Uterus (tissue), 4 donors: ENCODE data around the gene RC3H1. TPM values are rescaled to one million over a fixed set of nuclear protein-coding genes. Genes with fewer than 3 reads are reported as not detected.

ENCODE experiments used
- DNase-seq, 2 donors: peaks; one replicate each; pipeline ENCODE4 v3.0.0-alpha.2; 2019 to 2020
- H3K27ac ChIP-seq, 2 donors: fragments of 200-600 bp; sonication (generic); 1 replicate in 1 of 2; 2 replicates in 1 of 2; pipeline ENCODE4 v1.5.1; 2016 to 2018
- H3K27me3 ChIP-seq, 2 donors: fragments of 200-600 bp; sonication (generic); one replicate each; pipeline ENCODE4 v1.5.1; 2018 to 2019; ENCODE audit warnings: control low read depth in 1 of 2
- H3K36me3 ChIP-seq, 2 donors: fragments of 200-600 bp; sonication (generic); one replicate each; pipeline ENCODE4 v1.5.1; 2019; ENCODE audit warnings: control low read depth in 1 of 2
- H3K4me1 ChIP-seq, 2 donors: fragments of 200-600 bp; sonication (generic); one replicate each; pipeline ENCODE4 v1.5.1; 2018 to 2019; ENCODE audit warnings: control low read depth in 1 of 2
- H3K4me3 ChIP-seq, 2 donors: fragments of 200-600 bp; sonication (generic); 1 replicate in 1 of 2; 2 replicates in 1 of 2; pipeline ENCODE4 v1.5.1; 2018 to 2019; ENCODE audit warnings: mild to moderate bottlenecking in 1 of 2
- H3K9me3 ChIP-seq, 2 donors: fragments of 200-600 bp; sonication (generic); one replicate each; pipeline ENCODE4 v1.5.1; 2019; ENCODE audit warnings: control low read depth in 1 of 2
- CTCF ChIP-seq, 4 experiments: fragments of 200-600 bp in 2 of 4; fragments of 450-650 bp in 2 of 4; sonication (generic) in 2 of 4; IDR thresholded peaks; one replicate each; pipeline ENCODE4 v1.5.1; 2016 to 2019; ENCODE audit warnings: antibody characterized with exemption in 4 of 4, mild to moderate bottlenecking in 2 of 4, moderate library complexity in 1 of 4
- POLR2A ChIP-seq, 2 donors: fragments of 450-650 bp; IDR thresholded peaks; one replicate each; pipeline ENCODE4 v1.6.1; 2016; ENCODE audit warnings: antibody characterized with exemption in 2 of 2, mild to moderate bottlenecking in 1 of 2, moderate library complexity in 1 of 2
- intact Hi-C: fragments of 100-400 bp; cut with DNase I; formaldehyde crosslinking; loops from one replicate; pipeline ENCODE4 v1.15.1; 2023; ENCODE audit warnings: low total_unique reads
- total RNA-seq, 4 donors: library from RNA; depleted of rRNA in 3 of 4; stranded (reverse); fragments of >200 nt in 3 of 4; gene quantifications; one replicate each; pipeline versions ENCODE4 v1.1.0 to v1.2.4, GENCODE V29; 2014 to 2023
- donor health status: DM: yes; HTN: yes; CAD: no.

The RC3H1 gene
- total RNA-seq, 4 donors from 2014 or later, result 15.9 to 45.7 (median 32.7) TPM

DNA sequence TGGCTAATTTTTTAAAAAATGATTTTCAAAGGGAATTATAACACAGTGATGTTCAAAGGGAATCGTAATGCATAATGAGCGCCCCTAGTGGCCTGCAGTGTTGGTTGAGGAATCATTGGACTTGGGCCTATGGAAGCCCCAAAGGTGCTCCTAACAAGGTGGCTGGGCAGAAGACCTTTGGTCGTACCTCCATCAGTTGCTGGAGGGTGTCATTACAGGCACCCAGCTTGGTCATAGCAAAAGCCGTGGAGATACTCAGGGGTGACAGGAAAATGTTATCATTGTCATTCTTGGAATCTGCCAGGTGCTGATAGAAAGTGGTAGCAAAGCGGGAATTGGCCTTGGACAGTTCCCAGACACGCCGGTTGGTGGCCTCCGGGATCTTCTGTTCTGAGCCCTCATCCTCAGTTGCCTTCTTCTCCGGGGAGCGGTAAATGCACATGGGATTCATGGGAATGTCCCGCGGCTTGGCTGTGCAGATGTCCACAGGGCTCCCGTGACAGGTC is 107.7 kb downstream of the RC3H1 start:
- Histone ChIP-seq H3K36me3 (no peaks in the 10 kb centered on the region), H3K4me1 (no peaks in the 10 kb centered on the region), H3K27ac (no peak overlapping the region), H3K9me3 (no peaks in the 10 kb centered on the region), H3K4me3 (no peak overlapping the region), H3K27me3 (no peaks in the 10 kb centered on the region)
- TF ChIP-seq CTCF (IDR thresholded peaks at IDR 0.05) (no peak), POLR2A (IDR thresholded peaks at IDR 0.05) (no peak)
- DNase-seq, result no peak
- intact Hi-C loops, result no loop called here

GRCh38 chr1:173913111-173913510 is 109.0 kb downstream of the RC3H1 start:
- no peaks in the 10 kb centered on the region for H3K27me3 ChIP-seq
- no peaks in the 10 kb centered on the region for H3K9me3 ChIP-seq
- no peak for TF ChIP-seq CTCF (IDR thresholded peaks at IDR 0.05)
- TF ChIP-seq POLR2A (IDR thresholded peaks at IDR 0.05), result no peak
- no peak overlapping the region for H3K27ac ChIP-seq
- H3K4me1 ChIP-seq, result no peaks in the 10 kb centered on the region
- no peak for DNase-seq
- no peak overlapping the region for H3K4me3 ChIP-seq
- no peaks in the 10 kb centered on the region for H3K36me3 ChIP-seq
- intact Hi-C loops, result no loop called here

DNA sequence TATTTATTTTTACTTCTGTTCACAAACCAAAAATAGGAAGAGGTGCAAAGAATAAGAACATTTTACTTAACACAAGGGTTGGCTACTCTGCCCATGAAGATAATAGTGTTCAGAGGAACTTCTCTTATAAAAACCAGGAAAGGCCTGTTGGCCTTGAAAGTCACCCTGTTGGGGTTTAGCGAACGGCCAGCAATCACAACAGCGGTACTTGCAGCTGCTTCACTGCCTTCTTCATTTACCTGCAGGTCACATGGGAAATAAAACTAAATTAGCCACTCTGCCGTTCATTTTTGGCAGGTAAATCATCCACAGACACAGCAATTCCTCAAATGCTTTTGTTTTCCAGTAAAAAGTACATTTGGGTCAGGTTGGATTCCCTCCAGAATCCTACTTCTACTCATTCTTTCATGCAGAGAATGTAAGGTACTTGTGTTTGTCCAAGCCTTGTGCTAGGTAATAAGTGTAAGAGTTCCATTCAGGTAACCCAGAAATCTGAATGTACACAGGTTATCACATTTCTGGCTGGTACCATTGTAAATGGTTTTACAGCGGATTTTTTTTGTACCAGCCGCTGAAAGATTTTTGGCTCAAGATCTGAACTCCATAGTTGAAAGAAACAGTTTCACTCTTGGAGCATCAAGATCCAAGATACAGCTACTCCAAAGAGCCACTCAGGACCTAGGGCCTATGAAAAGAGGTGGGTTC is 118.2 kb downstream of the RC3H1 start:
- H3K27ac ChIP-seq, result no peak overlapping the region
- TF ChIP-seq CTCF (IDR thresholded peaks at IDR 0.05) (no peak), POLR2A (IDR thresholded peaks at IDR 0.05) (no peak)

DNA sequence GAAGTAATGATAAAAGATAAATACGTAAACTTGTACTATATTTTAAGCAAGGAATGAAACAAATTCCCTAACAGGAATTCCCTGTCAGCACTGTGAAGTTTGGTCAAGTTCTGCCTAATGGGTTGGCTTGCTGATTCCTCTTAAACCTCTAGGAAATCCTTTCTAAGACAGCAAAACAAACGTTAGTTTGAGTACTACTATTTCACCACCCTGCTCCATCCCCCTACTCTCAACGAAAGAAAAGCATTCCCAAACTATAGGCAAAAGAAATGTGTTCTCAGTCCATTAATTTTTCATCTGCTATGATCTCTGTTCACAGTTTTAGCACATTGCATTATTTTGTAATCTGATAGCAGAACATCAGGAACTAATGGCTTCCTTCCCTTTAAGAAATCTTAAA is 121.2 kb downstream of the RC3H1 start:
- H3K27me3 ChIP-seq, result no peaks in the 10 kb centered on the region
- no peak overlapping the region for H3K4me3 ChIP-seq
- no peaks in the 10 kb centered on the region for H3K4me1 ChIP-seq
- no peak overlapping the region for H3K27ac ChIP-seq
- TF ChIP-seq CTCF (IDR thresholded peaks at IDR 0.05) (no peak), POLR2A (IDR thresholded peaks at IDR 0.05) (no peak)
- intact Hi-C loops, result no loop called here
- H3K36me3 ChIP-seq, result no peaks in the 10 kb centered on the region
- no peaks in the 10 kb centered on the region for H3K9me3 ChIP-seq
- DNase-seq, result no peak

More for the DNA sequence above, 118.2 kb downstream of the RC3H1 start:
- intact Hi-C loops, result no loop called here
- no peaks in the 10 kb centered on the region for H3K4me1 ChIP-seq
- no peaks in the 10 kb centered on the region for H3K36me3 ChIP-seq
- no peak overlapping the region for H3K4me3 ChIP-seq
- no peak for DNase-seq
- no peaks in the 10 kb centered on the region for H3K9me3 ChIP-seq
- no peaks in the 10 kb centered on the region for H3K27me3 ChIP-seq

DNA sequence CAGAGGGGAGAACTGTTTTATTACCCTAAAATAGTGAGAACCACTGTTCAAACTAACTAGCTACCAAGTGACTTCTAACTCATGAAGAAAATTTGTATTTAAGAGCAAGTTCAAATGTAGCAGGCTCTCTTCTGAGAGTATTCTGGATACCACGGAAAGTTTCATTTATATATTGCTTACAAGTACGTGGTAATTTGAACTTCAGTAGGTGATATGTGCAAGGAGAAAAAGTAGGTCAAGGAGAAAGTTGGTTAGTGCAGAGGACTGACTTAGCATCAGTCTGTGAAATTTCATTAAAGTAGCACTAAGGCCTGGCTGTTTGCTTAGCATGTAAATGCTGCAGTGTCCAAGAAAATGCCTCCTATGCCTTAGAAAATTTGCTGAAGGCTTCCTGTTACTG is 121.7 kb downstream of the RC3H1 start:
- no peak overlapping the region for H3K27ac ChIP-seq

More for the DNA sequence above, 121.7 kb downstream of the RC3H1 start:
- intact Hi-C loops, result no loop called here
- no peaks in the 10 kb centered on the region for H3K36me3 ChIP-seq
- DNase-seq, result no peak
- no peaks in the 10 kb centered on the region for H3K27me3 ChIP-seq
- TF ChIP-seq POLR2A (IDR thresholded peaks at IDR 0.05) (no peak), CTCF (IDR thresholded peaks at IDR 0.05) (no peak)
- no peaks in the 10 kb centered on the region for H3K9me3 ChIP-seq
- H3K4me1 ChIP-seq, result no peaks in the 10 kb centered on the region
- H3K4me3 ChIP-seq, result no peak overlapping the region
